PC-9 (cell line): ENCODE measurements around the gene FURIN. TPM values are rescaled to one million over a fixed set of nuclear protein-coding genes. Genes with fewer than 3 reads are reported as not detected.

Source experiments
- BruUV-seq: library from RNA; stranded (reverse); fragments of 400-500 nt; replicated peaks from 2 replicates; lab custom pipeline; 2021; lab: Mats Ljungman, UMichigan
- CTCF ChIA-PET: fragments of 300-600 bp; sonication (Branson Sonifier 250); formaldehyde crosslinking; loops from one replicate; lab custom pipeline; 2022; ENCODE audit warnings: antibody characterized with exemption; lab: Charles Lee
- POLR2A ChIA-PET: fragments of 300-600 bp; sonication (Branson Sonifier 250); formaldehyde crosslinking; loops from one replicate; lab custom pipeline; 2022; ENCODE audit warnings: antibody characterized with exemption; ENCODE audit not compliant: unreplicated experiment; lab: Charles Lee
- DNase-seq, 2 experiments: peaks; one replicate each; pipeline versions ENCODE4 v3.0.0 to v3.0.0-alpha.2; 2015 to 2022; ENCODE audit warnings: mixed read lengths in 1 of 2
- H2AFZ ChIP-seq: fragments of 200-600 bp; sonication (generic); 2 replicates; pipeline ENCODE4 v1.8.1; 2017; ENCODE audit warnings: antibody characterized with exemption
- H3F3A ChIP-seq: fragments of 200-600 bp; sonication (generic); 2 replicates; pipeline ENCODE4 v1.8.1; 2017; ENCODE audit warnings: antibody characterized with exemption, mild to moderate bottlenecking, low read depth; ENCODE audit not compliant: insufficient read depth
- H3K27ac ChIP-seq: fragments of 200-600 bp; sonication (generic); 2 replicates; pipeline ENCODE4 v1.6.1; 2016; ENCODE audit warnings: mixed run types
- H3K27me3 ChIP-seq: fragments of 200-600 bp; sonication (generic); 2 replicates; pipeline ENCODE4 v1.6.1; 2016; ENCODE audit warnings: low read depth, mixed run types; ENCODE audit not compliant: insufficient read depth
- H3K36me3 ChIP-seq: fragments of 200-600 bp; sonication (generic); 2 replicates; pipeline ENCODE4 v1.6.1; 2016; ENCODE audit warnings: low read depth, mixed run types
- H3K4me1 ChIP-seq: fragments of 200-600 bp; sonication (generic); replicated peaks from 2 replicates; pipeline ENCODE4 v1.6.1; 2016; ENCODE audit warnings: mixed run types; ENCODE audit not compliant: insufficient read depth
- H3K4me2 ChIP-seq: fragments of 200-600 bp; sonication (generic); 2 replicates; pipeline ENCODE4 v1.6.1; 2017; ENCODE audit warnings: mixed run types
- H3K4me3 ChIP-seq: fragments of 200-600 bp; sonication (generic); 2 replicates; pipeline ENCODE4 v1.6.1; 2016; ENCODE audit warnings: mixed run types
- H3K79me2 ChIP-seq: fragments of 200-600 bp; sonication (generic); 2 replicates; pipeline ENCODE4 v1.6.1; 2017; ENCODE audit warnings: low read depth, mixed run types
- H3K9me2 ChIP-seq: fragments of 200-600 bp; sonication (generic); 2 replicates; pipeline ENCODE4 v1.8.1; 2017; ENCODE audit warnings: mild to moderate bottlenecking; ENCODE audit not compliant: insufficient read depth
- H3K9me3 ChIP-seq: fragments of 200-600 bp; sonication (generic); 2 replicates; pipeline ENCODE4 v1.8.1; 2016; ENCODE audit warnings: low read depth; ENCODE audit not compliant: insufficient read depth
- H4K20me1 ChIP-seq: fragments of 200-600 bp; sonication (generic); 2 replicates; pipeline ENCODE4 v1.8.1; 2017; ENCODE audit not compliant: insufficient read depth
- EZH2 ChIP-seq: fragments of 200-600 bp; sonication (generic); IDR thresholded peaks from 2 replicates; pipeline ENCODE4 v1.8.0; 2017; ENCODE audit warnings: antibody characterized with exemption, low read depth
- intact Hi-C: fragments of 100-400 bp; cut with micrococcal nuclease; formaldehyde crosslinking; loops from one replicate; pipeline ENCODE4 v1.10.0; 2022; ENCODE audit not compliant: unreplicated experiment
- total RNA-seq: library from RNA; stranded (reverse); gene quantifications from 2 replicates; pipeline ENCODE4 v1.2.3, GENCODE V29; 2021
- TF ChIP-seq, protein P1 (sequence below): fragments of 200-600 bp; sonication (generic); conservative IDR thresholded peaks from 2 replicates; pipeline ENCODE4 v1.6.1; 2017; ENCODE audit warnings: mixed run types, antibody characterized with exemption, mild to moderate bottlenecking, moderate library complexity

The FURIN gene
- total RNA-seq, 1 experiment from 2014 or later, result 50.4 TPM

DNA sequence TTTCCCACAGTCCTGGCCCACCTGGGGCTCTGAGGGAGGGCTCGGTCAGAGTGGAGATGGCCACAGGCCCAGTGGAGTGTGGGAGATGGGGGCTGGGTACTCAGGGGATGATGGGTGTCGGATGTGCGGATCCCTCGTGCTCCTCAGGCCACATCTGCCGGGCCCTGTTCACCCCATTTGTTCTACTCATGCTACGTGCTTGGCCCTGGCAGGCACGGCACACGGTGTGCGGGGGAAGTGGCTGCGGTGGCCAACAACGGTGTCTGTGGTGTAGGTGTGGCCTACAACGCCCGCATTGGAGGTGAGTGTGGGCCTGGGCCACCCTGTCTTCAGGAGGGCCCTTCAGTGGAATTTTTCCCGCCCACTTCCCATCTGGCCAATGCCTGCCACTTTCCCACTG is 8.9 kb downstream of the FURIN start:
- H3K27ac ChIP-seq, result no peak overlapping the region
- peaks cover 26% of the 10 kb centered on the region for H4K20me1 ChIP-seq
- no peaks in the 10 kb centered on the region for H3K9me3 ChIP-seq
- intact Hi-C loops, result no loop called here
- peaks cover 9% of the 10 kb centered on the region; the same call in 1 of the 2 replicates for H3K36me3 ChIP-seq
- POLR2A ChIA-PET, result no interaction called here
- peaks cover 19% of the 10 kb centered on the region; the same call in 1 of the 2 replicates for H3F3A ChIP-seq
- no peak overlapping the region for H3K4me2 ChIP-seq
- H3K9me2 ChIP-seq, result no peaks in the 10 kb centered on the region
- no peak for TF ChIP-seq EZH2
- TF ChIP-seq, protein P1, sequence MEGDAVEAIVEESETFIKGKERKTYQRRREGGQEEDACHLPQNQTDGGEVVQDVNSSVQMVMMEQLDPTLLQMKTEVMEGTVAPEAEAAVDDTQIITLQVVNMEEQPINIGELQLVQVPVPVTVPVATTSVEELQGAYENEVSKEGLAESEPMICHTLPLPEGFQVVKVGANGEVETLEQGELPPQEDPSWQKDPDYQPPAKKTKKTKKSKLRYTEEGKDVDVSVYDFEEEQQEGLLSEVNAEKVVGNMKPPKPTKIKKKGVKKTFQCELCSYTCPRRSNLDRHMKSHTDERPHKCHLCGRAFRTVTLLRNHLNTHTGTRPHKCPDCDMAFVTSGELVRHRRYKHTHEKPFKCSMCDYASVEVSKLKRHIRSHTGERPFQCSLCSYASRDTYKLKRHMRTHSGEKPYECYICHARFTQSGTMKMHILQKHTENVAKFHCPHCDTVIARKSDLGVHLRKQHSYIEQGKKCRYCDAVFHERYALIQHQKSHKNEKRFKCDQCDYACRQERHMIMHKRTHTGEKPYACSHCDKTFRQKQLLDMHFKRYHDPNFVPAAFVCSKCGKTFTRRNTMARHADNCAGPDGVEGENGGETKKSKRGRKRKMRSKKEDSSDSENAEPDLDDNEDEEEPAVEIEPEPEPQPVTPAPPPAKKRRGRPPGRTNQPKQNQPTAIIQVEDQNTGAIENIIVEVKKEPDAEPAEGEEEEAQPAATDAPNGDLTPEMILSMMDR, result no peak
- CTCF ChIA-PET, result no interaction called here
- peaks cover 22% of the 10 kb centered on the region for H3K79me2 ChIP-seq
- no peaks in the 10 kb centered on the region for H3K27me3 ChIP-seq
- no TSS peak for BruUV-seq
- no peak for DNase-seq
- H3K4me1 ChIP-seq, result peaks cover 22% of the 10 kb centered on the region
- no peak overlapping the region for H2AFZ ChIP-seq
- no peak overlapping the region for H3K4me3 ChIP-seq

DNA sequence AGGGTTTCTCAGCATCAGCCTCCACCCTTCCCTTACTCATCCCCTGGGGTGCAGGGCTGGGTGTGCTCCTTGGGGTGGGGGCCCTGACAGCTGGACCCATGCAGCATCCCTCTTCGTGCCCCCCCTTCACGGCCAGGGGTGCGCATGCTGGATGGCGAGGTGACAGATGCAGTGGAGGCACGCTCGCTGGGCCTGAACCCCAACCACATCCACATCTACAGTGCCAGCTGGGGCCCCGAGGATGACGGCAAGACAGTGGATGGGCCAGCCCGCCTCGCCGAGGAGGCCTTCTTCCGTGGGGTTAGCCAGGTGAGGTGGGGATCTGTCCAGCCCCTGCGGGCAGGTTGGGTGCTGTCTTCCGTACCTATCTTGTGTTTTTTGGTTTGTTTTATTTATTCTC is 9.6 kb downstream of the FURIN start:
- no TSS peak for BruUV-seq
- Histone ChIP-seq H3K4me1 (peaks cover 16% of the 10 kb centered on the region), H3K79me2 (peaks cover 16% of the 10 kb centered on the region), H3K4me2 (no peak overlapping the region), H3K27ac (no peak overlapping the region), H3K4me3 (no peak overlapping the region), H3F3A (peaks cover 15% of the 10 kb centered on the region; the same call in 1 of the 2 replicates), H3K9me3 (no peaks in the 10 kb centered on the region), H3K27me3 (no peaks in the 10 kb centered on the region), H4K20me1 (peaks cover 25% of the 10 kb centered on the region), H3K9me2 (no peaks in the 10 kb centered on the region), H2AFZ (no peak overlapping the region), H3K36me3 (peaks cover 9% of the 10 kb centered on the region; the same call in 1 of the 2 replicates)
- TF ChIP-seq EZH2, result no peak
- TF ChIP-seq, protein P1, result no peak
- POLR2A ChIA-PET, result no interaction called here
- DNase-seq, result no peak
- CTCF ChIA-PET, result no interaction called here
- intact Hi-C loops, result no loop called here

DNA sequence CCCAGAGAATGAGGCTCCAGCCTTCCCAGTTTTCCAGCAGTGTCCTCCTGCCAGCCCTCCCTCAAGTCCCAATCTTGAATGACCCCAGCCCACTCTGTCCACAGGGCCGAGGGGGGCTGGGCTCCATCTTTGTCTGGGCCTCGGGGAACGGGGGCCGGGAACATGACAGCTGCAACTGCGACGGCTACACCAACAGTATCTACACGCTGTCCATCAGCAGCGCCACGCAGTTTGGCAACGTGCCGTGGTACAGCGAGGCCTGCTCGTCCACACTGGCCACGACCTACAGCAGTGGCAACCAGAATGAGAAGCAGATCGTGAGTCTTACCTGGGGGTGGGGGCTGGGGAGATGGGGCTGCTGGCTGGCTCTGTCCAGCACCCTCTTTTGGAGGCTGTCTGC is 10.3 kb downstream of the FURIN start:
- no TSS peak for BruUV-seq
- TF ChIP-seq, protein P1, result no peak
- TF ChIP-seq EZH2, result no peak
- H2AFZ ChIP-seq, result no peak overlapping the region
- no peaks in the 10 kb centered on the region for H3K27me3 ChIP-seq
- no peak overlapping the region for H3K4me2 ChIP-seq
- H3K4me3 ChIP-seq, result no peak overlapping the region
- intact Hi-C loops, result no loop called here
- H4K20me1 ChIP-seq, result peaks cover 23% of the 10 kb centered on the region
- H3K27ac ChIP-seq, result no peak overlapping the region
- H3K4me1 ChIP-seq, result peaks cover 9% of the 10 kb centered on the region
- no peaks in the 10 kb centered on the region for H3K9me2 ChIP-seq
- peaks cover 9% of the 10 kb centered on the region for H3K79me2 ChIP-seq
- DNase-seq, result no peak
- peaks cover 9% of the 10 kb centered on the region; the same call in 1 of the 2 replicates for H3K36me3 ChIP-seq
- H3F3A ChIP-seq, result peaks cover 12% of the 10 kb centered on the region; the same call in 1 of the 2 replicates
- POLR2A ChIA-PET, result no interaction called here
- no peaks in the 10 kb centered on the region for H3K9me3 ChIP-seq
- CTCF ChIA-PET, result no interaction called here
